ENCODE measurements around the gene MCC.

Gene MCC

GRCh38 chr5:113193311-113193978 lies 294.8 kb downstream of the MCC start:
- peak; percentile 38 for DNase-seq (ENCODE audit: low read depth)
- H3K4me3 ChIP-seq (replicated peaks; ENCODE audit: low read depth, low read length) = no peak overlapping the region
- no peak for TF ChIP-seq CTCF (IDR thresholded peaks at IDR 0.05; ENCODE audit: low read length, missing control alignments)

- TF ChIP-seq CTCF (IDR thresholded peaks at IDR 0.05; ENCODE audit: low read length, missing control alignments) = no peak
- no peak overlapping the region for H3K4me3 ChIP-seq (replicated peaks; ENCODE audit: low read depth, low read length)
- no peak for DNase-seq (ENCODE audit: low read depth)
Observed at GRCh38 chr5:113192541-113192940, 295.7 kb downstream of the MCC start.

GRCh38 chr5:113190347-113190746 lies 297.9 kb downstream of the MCC start:
- TF ChIP-seq CTCF (IDR thresholded peaks at IDR 0.05; ENCODE audit: low read length, missing control alignments) = no peak
- peak; percentile 40 for DNase-seq (ENCODE audit: low read depth)
- H3K4me3 ChIP-seq (replicated peaks; ENCODE audit: low read depth, low read length) = no peak overlapping the region

- no peak for TF ChIP-seq CTCF (IDR thresholded peaks at IDR 0.05; ENCODE audit: low read length, missing control alignments)
- DNase-seq (ENCODE audit: low read depth) = no peak
- H3K4me3 ChIP-seq (replicated peaks; ENCODE audit: low read depth, low read length) = no peak overlapping the region
Observed at GRCh38 chr5:113189291-113189690, 299.0 kb downstream of the MCC start.

GRCh38 chr5:113188436-113188835 lies 299.8 kb downstream of the MCC start:
- DNase-seq (ENCODE audit: low read depth) = no peak
- no peak for TF ChIP-seq CTCF (IDR thresholded peaks at IDR 0.05; ENCODE audit: low read length, missing control alignments)
- no peak overlapping the region for H3K4me3 ChIP-seq (replicated peaks; ENCODE audit: low read depth, low read length)

GRCh38 chr5:113187906-113188305 lies 300.3 kb downstream of the MCC start:
- TF ChIP-seq CTCF (IDR thresholded peaks at IDR 0.05; ENCODE audit: low read length, missing control alignments) = no peak
- DNase-seq (ENCODE audit: low read depth) = no peak
- no peak overlapping the region for H3K4me3 ChIP-seq (replicated peaks; ENCODE audit: low read depth, low read length)

- TF ChIP-seq CTCF (IDR thresholded peaks at IDR 0.05; ENCODE audit: low read length, missing control alignments) = no peak
- H3K4me3 ChIP-seq (replicated peaks; ENCODE audit: low read depth, low read length) = no peak overlapping the region
- DNase-seq (ENCODE audit: low read depth) = no peak
Observed at GRCh38 chr5:113186061-113186460, 302.2 kb downstream of the MCC start.
